ENCODE data around the gene RP2.

- TF ChIP-seq CTCF (conservative IDR thresholded peaks at IDR 0.05 in 1 of 2, IDR thresholded peaks at IDR 0.05 in 1 of 2; ENCODE audit: low read depth in 1 of 2, low read length in 2 of 2) = no peak
- TF ChIP-seq EZH2 (IDR thresholded peaks at IDR 0.05; ENCODE audit: low read length, missing control alignments) = no peak
Observed at GRCh38 chrX:46836701-46837557, at the start of gene RP2.
